Muscle layer of colon (tissue), 2 donors: ENCODE measurements around the gene ABCG2.

ENCODE experiments used
- H3K27ac ChIP-seq: one replicate; pipeline ENCODE4 v1.7.0; 2013; ENCODE audit warnings: low read depth, mild to moderate bottlenecking, low read length, moderate library complexity
- H3K27me3 ChIP-seq, 2 donors: one replicate each; pipeline ENCODE4 v1.7.0; 2013; ENCODE audit warnings: low read length in 2 of 2, mild to moderate bottlenecking in 2 of 2; ENCODE audit not compliant: insufficient read depth in 2 of 2, control insufficient read depth in 1 of 2
- H3K36me3 ChIP-seq: one replicate; pipeline ENCODE4 v1.7.0; 2013; ENCODE audit warnings: mild to moderate bottlenecking, low read length; ENCODE audit not compliant: insufficient read depth
- H3K4me1 ChIP-seq: one replicate; pipeline ENCODE4 v1.7.0; 2013; ENCODE audit warnings: mild to moderate bottlenecking, low read length; ENCODE audit not compliant: insufficient read depth
- H3K4me3 ChIP-seq, 2 donors: one replicate each; pipeline ENCODE4 v1.7.0; 2013; ENCODE audit warnings: low read length in 2 of 2, low read depth in 1 of 2, mild to moderate bottlenecking in 1 of 2, moderate library complexity in 1 of 2
- H3K9ac ChIP-seq: one replicate; pipeline ENCODE4 v1.7.0; 2013; ENCODE audit warnings: low read length
- H3K9me3 ChIP-seq: one replicate; pipeline ENCODE4 v1.7.0; 2013; ENCODE audit warnings: mild to moderate bottlenecking, low read length
- donor health status: abdominal sarcoma.
- donor health status: Adenocarcinoma of cecum.

ABCG2 gene

GRCh38 chr4:88093874-88094273, 64.6 kb downstream of the ABCG2 start:
- Histone ChIP-seq H3K27ac (no peak overlapping the region), H3K9ac (no peak overlapping the region), H3K9me3 (no peaks in the 10 kb centered on the region), H3K4me1 (no peaks in the 10 kb centered on the region), H3K4me3 (no peak overlapping the region), H3K27me3 (no peaks in the 10 kb centered on the region), H3K36me3 (no peaks in the 10 kb centered on the region)

GRCh38 chr4:88091378-88091777, 67.1 kb downstream of the ABCG2 start:
- H3K4me1 ChIP-seq, result no peaks in the 10 kb centered on the region
- H3K9me3 ChIP-seq, result no peaks in the 10 kb centered on the region
- no peaks in the 10 kb centered on the region for H3K36me3 ChIP-seq
- no peak overlapping the region for H3K9ac ChIP-seq
- H3K27me3 ChIP-seq, result no peaks in the 10 kb centered on the region
- no peak overlapping the region for H3K4me3 ChIP-seq
- no peak overlapping the region for H3K27ac ChIP-seq

- Histone ChIP-seq H3K27me3 (no peaks in the 10 kb centered on the region), H3K9ac (no peak overlapping the region), H3K9me3 (no peaks in the 10 kb centered on the region), H3K27ac (no peak overlapping the region), H3K36me3 (no peaks in the 10 kb centered on the region), H3K4me3 (no peak overlapping the region), H3K4me1 (no peaks in the 10 kb centered on the region)
Observed at GRCh38 chr4:88090898-88091297, 67.5 kb downstream of the ABCG2 start.

GRCh38 chr4:88087004-88087403, 71.4 kb downstream of the ABCG2 start:
- H3K9me3 ChIP-seq, result no peaks in the 10 kb centered on the region
- no peak overlapping the region for H3K9ac ChIP-seq
- H3K4me3 ChIP-seq, result no peak overlapping the region
- no peaks in the 10 kb centered on the region for H3K36me3 ChIP-seq
- no peak overlapping the region for H3K27ac ChIP-seq
- no peaks in the 10 kb centered on the region for H3K4me1 ChIP-seq
- H3K27me3 ChIP-seq, result no peaks in the 10 kb centered on the region

- H3K9ac ChIP-seq, result no peak overlapping the region
- H3K4me3 ChIP-seq, result no peak overlapping the region
- H3K27ac ChIP-seq, result no peak overlapping the region
Observed at GRCh38 chr4:88080626-88081025, 77.8 kb downstream of the ABCG2 start.

GRCh38 chr4:88078579-88078978, 79.9 kb downstream of the ABCG2 start:
- Histone ChIP-seq H3K9me3 (no peaks in the 10 kb centered on the region), H3K4me3 (no peak overlapping the region), H3K36me3 (peaks cover 37% of the 10 kb centered on the region), H3K4me1 (no peaks in the 10 kb centered on the region), H3K27me3 (no peaks in the 10 kb centered on the region), H3K9ac (no peak overlapping the region), H3K27ac (no peak overlapping the region)

More at GRCh38 chr4:88080626-88081025, 77.8 kb downstream of the ABCG2 start:
- no peaks in the 10 kb centered on the region for H3K9me3 ChIP-seq
- no peaks in the 10 kb centered on the region for H3K4me1 ChIP-seq
- H3K27me3 ChIP-seq, result no peaks in the 10 kb centered on the region
- peaks cover 21% of the 10 kb centered on the region for H3K36me3 ChIP-seq

- Histone ChIP-seq H3K9ac (no peak overlapping the region), H3K27me3 (no peaks in the 10 kb centered on the region), H3K4me1 (no peaks in the 10 kb centered on the region), H3K36me3 (peaks cover 37% of the 10 kb centered on the region), H3K4me3 (no peak overlapping the region), H3K9me3 (no peaks in the 10 kb centered on the region), H3K27ac (no peak overlapping the region)
Observed at GRCh38 chr4:88077911-88078524, 80.4 kb downstream of the ABCG2 start.

GRCh38 chr4:88075336-88075735, 83.1 kb downstream of the ABCG2 start:
- Histone ChIP-seq H3K27ac (no peak overlapping the region), H3K27me3 (no peaks in the 10 kb centered on the region), H3K36me3 (peaks cover 57% of the 10 kb centered on the region), H3K4me3 (no peak overlapping the region), H3K9me3 (no peaks in the 10 kb centered on the region), H3K4me1 (no peaks in the 10 kb centered on the region), H3K9ac (no peak overlapping the region)

GRCh38 chr4:88070031-88070430, 88.4 kb downstream of the ABCG2 start:
- no peak overlapping the region for H3K9ac ChIP-seq
- H3K9me3 ChIP-seq, result no peaks in the 10 kb centered on the region
- H3K4me1 ChIP-seq, result no peaks in the 10 kb centered on the region
- no peaks in the 10 kb centered on the region for H3K27me3 ChIP-seq
- no peak overlapping the region for H3K27ac ChIP-seq
- H3K4me3 ChIP-seq, result no peak overlapping the region
- peaks cover 75% of the 10 kb centered on the region for H3K36me3 ChIP-seq

- Histone ChIP-seq H3K36me3 (peaks cover 61% of the 10 kb centered on the region), H3K4me3 (no peak overlapping the region), H3K27me3 (no peaks in the 10 kb centered on the region), H3K4me1 (no peaks in the 10 kb centered on the region), H3K9ac (no peak overlapping the region), H3K27ac (no peak overlapping the region), H3K9me3 (no peaks in the 10 kb centered on the region)
Observed at GRCh38 chr4:88064410-88064809, 94.0 kb downstream of the ABCG2 start.

GRCh38 chr4:88063634-88064296, 94.7 kb downstream of the ABCG2 start:
- no peak overlapping the region for H3K4me3 ChIP-seq
- no peak overlapping the region for H3K9ac ChIP-seq
- peaks cover 59% of the 10 kb centered on the region for H3K36me3 ChIP-seq
- H3K9me3 ChIP-seq, result no peaks in the 10 kb centered on the region
- H3K27ac ChIP-seq, result no peak overlapping the region
- no peaks in the 10 kb centered on the region for H3K4me1 ChIP-seq
- H3K27me3 ChIP-seq, result no peaks in the 10 kb centered on the region

GRCh38 chr4:88062843-88063242, 95.6 kb downstream of the ABCG2 start:
- Histone ChIP-seq H3K4me3 (no peak overlapping the region), H3K9ac (no peak overlapping the region), H3K36me3 (peaks cover 58% of the 10 kb centered on the region), H3K27me3 (no peaks in the 10 kb centered on the region), H3K9me3 (no peaks in the 10 kb centered on the region), H3K27ac (no peak overlapping the region), H3K4me1 (no peaks in the 10 kb centered on the region)
